Measurements from ENCODE around the gene PDIA5. TPM values are rescaled to one million over a fixed set of nuclear protein-coding genes. Genes with fewer than 3 reads are reported as not detected.

PDIA5 gene
- total RNA-seq, 1 experiment from 2014 or later: 24.3 TPM

- Histone ChIP-seq H2BK20ac (ENCODE audit: low read depth, low read length, poor library complexity, severe bottlenecking) (no peak overlapping the region), H2BK15ac (ENCODE audit: low read depth, low read length) (no peak overlapping the region), H3K27ac (ENCODE audit: insufficient read length, low read depth, low read length) (no peak overlapping the region), H3K79me2 (ENCODE audit: insufficient read depth, low read length) (no peaks in the 10 kb centered on the region; the same call in 1 of the 2 replicates), H3K9ac (ENCODE audit: extremely low read depth, insufficient read length, low read length) (no peak overlapping the region), H4K5ac (ENCODE audit: insufficient read length, low read depth, low read length) (no peak overlapping the region), H4K91ac (ENCODE audit: insufficient read length, low read depth, low read length) (no peak overlapping the region), H4K8ac (replicated peaks; ENCODE audit: insufficient read length, low read depth, low read length) (no peak overlapping the region), H2BK12ac (ENCODE audit: insufficient read length, low read depth, low read length) (no peak overlapping the region), H2AK5ac (ENCODE audit: insufficient read length, low read length) (no peak overlapping the region), H3K56ac (ENCODE audit: insufficient read length, low read depth, low read length) (no peak overlapping the region), H3T11ph (ENCODE audit: low read length) (no peak overlapping the region), H3K4me2 (ENCODE audit: insufficient read depth, insufficient read length, low read length) (no peak overlapping the region), H3K18ac (ENCODE audit: insufficient read length, low read depth, low read length) (no peak overlapping the region), H2BK120ac (ENCODE audit: low read depth, low read length, poor library complexity, severe bottlenecking) (no peak overlapping the region), H3K23ac (ENCODE audit: insufficient read length, low read depth, low read length) (no peak overlapping the region), H3K23me2 (ENCODE audit: insufficient read length, low read depth, low read length, poor library complexity, severe bottlenecking) (peaks cover 10% of the 10 kb centered on the region), H3K4ac (ENCODE audit: low read depth, low read length) (no peak overlapping the region), H3K4me1 (ENCODE audit: insufficient read depth, low read length) (0 out of 2 replicates have a peak, but pooled peaks cover 2% of the 10 kb centered on the region), H2AFZ (ENCODE audit: low read length) (no peak overlapping the region), H3K27me3 (ENCODE audit: insufficient read depth, low read length) (no peaks in the 10 kb centered on the region; the same call in 1 of the 2 replicates), H3K9me3 (ENCODE audit: control insufficient read depth, low read depth, low read length) (no peaks in the 10 kb centered on the region), H2BK5ac (ENCODE audit: insufficient read length, low read length) (no peak overlapping the region), H3K14ac (ENCODE audit: insufficient read depth, low read length) (no peak overlapping the region), H4K20me1 (ENCODE audit: control insufficient read depth, insufficient read depth, insufficient read length) (no peaks in the 10 kb centered on the region), H3K79me1 (ENCODE audit: insufficient read depth, low read depth, low read length, poor library complexity, severe bottlenecking) (no peaks in the 10 kb centered on the region)
- peaks cover 14 to 18% of the 10 kb centered on the region in 2 experiments for H3K4me1 Mint-ChIP-seq
- no peak overlapping the region for H3K4me3 Mint-ChIP-seq
- H3K27me3 Mint-ChIP-seq (ENCODE audit: low read depth): peaks cover 48% of the 10 kb centered on the region
- TF ChIP-seq CTCF (conservative IDR thresholded peaks at IDR 0.05): no peak
- no peaks in the 10 kb centered on the region; a peak in 1 of 7 replicates for H3K36me3 Mint-ChIP-seq (ENCODE audit: insufficient read depth in 1 of 3, low read depth in 3 of 3)
- peak overlapping the region in 1 of 3 experiments; percentile 52; a peak in 1 of 7 replicates for H3K27ac Mint-ChIP-seq
- no peak for DNase-seq
- WGBS (ENCODE audit: extremely low coverage, insufficient read length, low lambda C conversion rate): no CpG with 5 or more reads among the region's 6 CpGs
- H3K9me3 Mint-ChIP-seq: peaks cover 6 to 9% of the 10 kb centered on the region in 2 experiments; a peak in 3 of 5 replicates
These were observed 3.8 kb upstream of the PDIA5 start for GRCh38 chr3:123063034-123063433.

Data from H9 (cell line).